ENCODE data around the gene CD276.

GRCh38 chr15:73754461-73754860, 70.3 kb downstream of the CD276 start:
- TF ChIP-seq, protein P1, sequence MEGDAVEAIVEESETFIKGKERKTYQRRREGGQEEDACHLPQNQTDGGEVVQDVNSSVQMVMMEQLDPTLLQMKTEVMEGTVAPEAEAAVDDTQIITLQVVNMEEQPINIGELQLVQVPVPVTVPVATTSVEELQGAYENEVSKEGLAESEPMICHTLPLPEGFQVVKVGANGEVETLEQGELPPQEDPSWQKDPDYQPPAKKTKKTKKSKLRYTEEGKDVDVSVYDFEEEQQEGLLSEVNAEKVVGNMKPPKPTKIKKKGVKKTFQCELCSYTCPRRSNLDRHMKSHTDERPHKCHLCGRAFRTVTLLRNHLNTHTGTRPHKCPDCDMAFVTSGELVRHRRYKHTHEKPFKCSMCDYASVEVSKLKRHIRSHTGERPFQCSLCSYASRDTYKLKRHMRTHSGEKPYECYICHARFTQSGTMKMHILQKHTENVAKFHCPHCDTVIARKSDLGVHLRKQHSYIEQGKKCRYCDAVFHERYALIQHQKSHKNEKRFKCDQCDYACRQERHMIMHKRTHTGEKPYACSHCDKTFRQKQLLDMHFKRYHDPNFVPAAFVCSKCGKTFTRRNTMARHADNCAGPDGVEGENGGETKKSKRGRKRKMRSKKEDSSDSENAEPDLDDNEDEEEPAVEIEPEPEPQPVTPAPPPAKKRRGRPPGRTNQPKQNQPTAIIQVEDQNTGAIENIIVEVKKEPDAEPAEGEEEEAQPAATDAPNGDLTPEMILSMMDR (IDR thresholded peaks at IDR 0.05; ENCODE audit: low read depth, low read length), result no peak
- TF ChIP-seq EZH2phosphoT487 (IDR thresholded peaks at IDR 0.05; ENCODE audit: low read depth), result no peak
